ENCODE data around the gene STIP1. TPM values are rescaled to one million over a fixed set of nuclear protein-coding genes. Genes with fewer than 3 reads are reported as not detected.

The STIP1 gene
- 342 and 388 TPM in 2 replicates for total RNA-seq (2014; rRNA removed; shearing (Covaris generic))

- peak; percentile 100 for DNase-seq (ENCODE audit: low spot score)
These were observed at the start of gene STIP1 for GRCh38 chr11:64185693-64186491. TSS of gene STIP1 (plus strand) at chr11:64186171. CDS start at chr11:64186262, 91 bp downstream.

GRCh38 chr11:64136765-64137441 lies 49.1 kb upstream of the STIP1 start:
- no peak for DNase-seq (ENCODE audit: low spot score)

DNA sequence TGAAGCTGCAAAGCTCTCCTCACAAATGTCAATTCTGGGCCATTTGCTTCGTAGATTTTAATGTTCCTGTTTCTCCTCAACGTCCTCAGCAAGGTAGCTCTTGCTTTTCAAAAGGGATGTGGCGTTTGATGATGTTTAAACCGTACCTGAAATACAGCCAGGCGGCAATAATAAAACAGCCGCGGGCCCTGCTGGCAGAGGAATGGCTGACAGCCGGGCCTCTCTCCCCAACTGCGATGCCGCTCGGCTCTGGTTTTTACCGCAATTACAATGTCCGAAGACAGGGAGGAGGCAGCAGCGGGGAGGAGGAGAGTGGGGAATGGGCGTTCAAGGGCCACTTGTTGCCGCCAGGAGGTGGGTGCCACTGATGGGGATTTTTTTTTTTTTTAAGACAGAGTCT lies 47.6 kb upstream of the STIP1 start:
- DNase-seq (ENCODE audit: low spot score), result no peak

DNA sequence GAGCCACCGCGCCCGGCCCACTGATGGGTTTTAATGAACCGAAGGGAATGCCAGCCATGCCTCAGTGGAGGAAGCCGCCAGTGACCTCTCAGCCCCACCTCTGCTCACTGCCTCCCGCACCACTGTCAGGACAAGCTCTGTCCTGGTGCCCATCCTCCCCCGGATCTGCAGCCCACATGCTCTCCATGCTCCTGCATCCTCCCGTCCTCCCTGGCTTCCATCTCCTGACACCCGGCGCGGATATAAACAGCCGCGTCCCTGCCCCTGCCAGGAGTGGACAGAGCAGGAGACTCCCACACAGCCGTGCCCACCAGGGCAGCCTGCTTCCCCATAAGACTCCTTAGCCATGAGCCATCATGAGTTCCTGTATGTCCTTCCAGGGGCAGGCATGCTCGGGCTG lies 46.9 kb upstream of the STIP1 start:
- DNase-seq (ENCODE audit: low spot score), result no peak

DNA sequence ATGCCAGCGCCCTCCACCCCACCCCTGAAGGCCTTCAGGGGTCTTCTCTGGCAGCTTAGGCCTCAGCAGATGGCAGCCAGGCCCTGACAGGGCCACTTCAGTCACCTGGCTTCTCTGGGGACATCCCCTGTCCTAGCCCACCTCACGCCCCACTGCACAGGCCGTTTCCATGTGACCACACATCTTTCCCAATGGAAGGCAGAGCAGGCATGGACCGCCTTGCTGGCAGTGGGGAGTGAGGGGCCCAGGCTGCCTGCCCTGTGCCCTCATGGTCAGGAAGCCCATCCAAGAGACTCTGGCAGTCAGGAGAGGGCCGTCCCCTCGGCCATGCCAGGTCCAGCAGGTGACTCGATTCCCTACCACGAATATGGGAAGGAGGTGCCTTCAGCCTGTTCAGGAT lies 45.9 kb upstream of the STIP1 start:
- no peak for DNase-seq (ENCODE audit: low spot score)

DNA sequence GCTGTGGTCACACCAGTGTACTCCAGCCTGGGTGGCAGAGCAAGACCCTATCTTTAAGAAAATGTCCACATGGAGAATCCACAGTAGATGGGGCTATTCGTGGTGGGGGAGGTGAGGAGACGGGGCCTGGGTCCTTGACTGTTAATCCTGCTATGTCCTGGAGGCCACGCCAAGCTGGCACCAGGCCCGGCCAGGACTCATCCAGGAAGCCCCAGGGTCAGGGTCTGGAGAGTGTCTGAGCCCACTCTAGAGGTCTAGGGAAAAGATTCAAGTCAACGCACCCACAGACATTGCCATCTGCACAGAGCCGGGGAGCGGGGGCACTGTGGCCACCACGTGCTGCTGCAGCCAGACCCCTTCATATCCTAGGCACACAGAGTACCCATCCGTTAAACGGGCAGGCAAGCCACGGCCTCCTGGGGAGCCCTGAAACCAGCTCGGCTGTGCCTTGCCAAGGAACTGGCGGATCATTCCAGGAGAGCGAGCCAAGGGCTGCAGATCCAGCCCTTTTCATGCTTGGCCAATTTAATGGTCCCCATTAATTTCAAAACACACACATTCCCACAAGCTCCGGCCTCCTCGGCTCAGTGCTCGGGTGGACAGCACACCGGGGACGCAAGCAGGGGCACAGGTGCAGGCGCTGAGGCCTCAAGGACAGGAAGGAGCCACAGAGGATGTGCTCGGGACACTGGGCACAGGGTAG lies 44.7 kb upstream of the STIP1 start:
- no peak for DNase-seq (ENCODE audit: low spot score)

GRCh38 chr11:64144587-64145472 lies 41.1 kb upstream of the STIP1 start:
- DNase-seq (ENCODE audit: low spot score), result no peak

GRCh38 chr11:64146036-64146955 lies 39.7 kb upstream of the STIP1 start:
- DNase-seq (ENCODE audit: low spot score), result peak; percentile 67

DNA sequence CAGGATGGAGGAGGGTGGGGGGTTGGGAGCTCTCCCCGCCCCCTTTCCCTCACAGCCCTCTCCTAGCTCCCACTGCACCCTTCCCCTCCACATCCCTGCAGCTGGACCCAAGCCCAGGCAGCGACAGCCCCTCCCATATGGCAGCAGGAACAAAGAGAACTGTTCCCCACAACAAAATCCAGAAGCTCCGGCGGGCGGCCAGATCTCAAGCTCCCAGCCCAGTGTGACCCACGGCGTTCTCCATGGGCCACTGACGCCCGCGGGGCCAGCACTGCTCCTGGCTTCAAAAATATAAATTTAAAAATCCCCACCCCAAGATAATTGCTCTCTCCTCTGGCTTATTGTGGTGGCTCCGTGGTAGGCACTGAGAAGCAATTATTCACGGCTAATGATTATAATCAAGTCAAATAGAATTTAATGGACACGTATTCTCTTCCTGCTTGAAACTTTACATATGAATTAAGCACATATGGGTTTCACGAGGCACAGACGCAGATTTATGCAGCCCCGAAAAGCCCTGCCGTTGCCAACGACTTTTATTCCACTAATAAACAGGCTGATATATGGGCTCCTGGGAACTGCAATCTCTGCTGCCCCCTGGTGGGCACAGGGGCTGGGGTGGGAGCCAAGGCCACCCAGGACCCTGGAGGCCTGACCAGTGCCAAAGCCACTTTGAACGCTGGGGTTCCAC lies 37.6 kb upstream of the STIP1 start:
- DNase-seq (ENCODE audit: low spot score), result peak; percentile 87

- DNase-seq (ENCODE audit: low spot score), result no peak
These were observed 36.9 kb upstream of the STIP1 start for GRCh38 chr11:64148917-64149617.

GRCh38 chr11:64150051-64150450 lies 35.9 kb upstream of the STIP1 start:
- no peak for DNase-seq (ENCODE audit: low spot score)

- DNase-seq (ENCODE audit: low spot score), result no peak
These were observed 35.3 kb upstream of the STIP1 start for GRCh38 chr11:64150481-64151239.

DNA sequence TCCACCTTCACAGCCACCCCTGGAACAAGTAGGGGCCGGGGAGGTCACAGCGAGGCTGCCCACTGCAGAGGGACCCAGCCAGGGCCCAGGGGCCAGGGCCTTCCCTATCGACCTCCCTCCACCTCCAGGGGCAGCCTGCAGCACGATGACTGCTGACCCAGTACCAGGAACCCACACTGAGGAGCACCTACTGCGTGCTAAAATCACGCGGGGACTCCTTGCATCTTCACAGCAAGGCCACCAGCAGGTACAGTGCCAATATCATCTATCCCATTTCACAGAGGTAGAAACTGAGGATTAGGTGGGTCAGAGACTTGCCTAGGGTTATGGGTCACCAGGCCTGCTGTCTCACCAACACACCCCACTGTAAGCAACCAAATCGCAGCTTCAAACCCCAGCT lies 34.6 kb upstream of the STIP1 start:
- no peak for DNase-seq (ENCODE audit: low spot score)

GRCh38 chr11:64152841-64153691 lies 32.9 kb upstream of the STIP1 start:
- DNase-seq (ENCODE audit: low spot score), result peak; percentile 71

GRCh38 chr11:64153812-64154211 lies 32.2 kb upstream of the STIP1 start:
- DNase-seq (ENCODE audit: low spot score), result no peak

GRCh38 chr11:64156235-64157011 lies 29.5 kb upstream of the STIP1 start:
- no peak for DNase-seq (ENCODE audit: low spot score)
